CD4-positive, alpha-beta T cell treated with Interleukin-4 for 4 hours (primary cell): ENCODE results near the gene PLCXD3.
"Not testable (repeated sequence)": the region's sequence is repeated elsewhere in the genome, so short reads cannot be mapped to it uniquely, and the experiment has no call there.

Experiments
- DNase-seq: peaks from one replicate; pipeline ENCODE4 v3.0.0-alpha.2; 2020

PLCXD3 gene

GRCh38 chr5:41482715-41483114 is 27.7 kb downstream of the PLCXD3 start:
- DNase-seq = no peak

GRCh38 chr5:41482173-41482572 is 28.2 kb downstream of the PLCXD3 start:
- no peak for DNase-seq

- DNase-seq = not testable (repeated sequence)
Observed at GRCh38 chr5:41471571-41472208, 38.7 kb downstream of the PLCXD3 start.

GRCh38 chr5:41465493-41466171 is 44.8 kb downstream of the PLCXD3 start:
- DNase-seq = no peak

- no peak for DNase-seq
Observed at GRCh38 chr5:41459557-41459956, 50.8 kb downstream of the PLCXD3 start.

GRCh38 chr5:41457094-41457493 is 53.3 kb downstream of the PLCXD3 start:
- DNase-seq = no peak

GRCh38 chr5:41452506-41452905 is 57.9 kb downstream of the PLCXD3 start:
- DNase-seq = no peak

GRCh38 chr5:41447650-41448510 is 62.5 kb downstream of the PLCXD3 start:
- DNase-seq = no peak

GRCh38 chr5:41445937-41446563 is 64.4 kb downstream of the PLCXD3 start:
- DNase-seq = no peak

GRCh38 chr5:41435276-41435675 is 75.1 kb downstream of the PLCXD3 start:
- no peak for DNase-seq

GRCh38 chr5:41433552-41434181 is 76.7 kb downstream of the PLCXD3 start:
- no peak for DNase-seq

- DNase-seq = no peak
Observed at GRCh38 chr5:41432481-41433253, 77.7 kb downstream of the PLCXD3 start.

GRCh38 chr5:41427505-41427904 is 82.9 kb downstream of the PLCXD3 start:
- DNase-seq = no peak

- DNase-seq = no peak
Observed at GRCh38 chr5:41425736-41426135, 84.7 kb downstream of the PLCXD3 start.

- no peak for DNase-seq
Observed at GRCh38 chr5:41420492-41421067, 89.8 kb downstream of the PLCXD3 start.

- no peak for DNase-seq
Observed at GRCh38 chr5:41418220-41419031, 92.0 kb downstream of the PLCXD3 start.

- DNase-seq = no peak
Observed at GRCh38 chr5:41416336-41416735, 94.1 kb downstream of the PLCXD3 start.

- DNase-seq = no peak
Observed at GRCh38 chr5:41415242-41415641, 95.2 kb downstream of the PLCXD3 start.

GRCh38 chr5:41414598-41414997 is 95.8 kb downstream of the PLCXD3 start:
- DNase-seq = no peak

GRCh38 chr5:41413074-41413473 is 97.3 kb downstream of the PLCXD3 start:
- no peak for DNase-seq

GRCh38 chr5:41412496-41412895 is 97.9 kb downstream of the PLCXD3 start:
- DNase-seq = no peak
